ENCODE data around the gene DCAF5. TPM values are rescaled to one million over a fixed set of nuclear protein-coding genes. Genes with fewer than 3 reads are reported as not detected.

The DCAF5 gene
- total and polyA plus RNA-seq, 2 of the 8 experiments (the other 6 are each of a cell fraction or from before 2014, with no cell fraction given) = 24.3 to 31.0 TPM

DNA sequence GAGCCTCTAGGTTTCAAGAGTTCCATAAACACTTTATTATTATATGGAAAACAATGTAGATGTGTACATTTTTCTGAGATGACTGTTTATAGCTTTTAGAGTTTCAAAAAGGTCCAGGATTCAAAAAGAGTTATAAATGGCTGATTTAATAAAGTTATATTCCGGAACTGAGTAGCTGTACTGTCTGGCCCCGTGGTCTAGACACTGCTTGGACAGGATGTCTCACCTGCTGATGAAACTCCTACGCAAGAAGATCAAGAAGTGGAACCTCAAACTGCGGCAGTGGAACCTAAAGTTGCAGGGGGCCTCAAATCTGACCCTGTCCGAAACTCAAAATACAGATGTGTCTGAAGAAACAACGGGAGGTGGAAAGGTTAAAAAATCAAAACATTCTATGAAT, 69.7 kb downstream of the DCAF5 start:
- Histone ChIP-seq H3K4me2 (ENCODE audit: insufficient read depth in 1 of 2, low read depth in 2 of 2, low read length in 2 of 2) (no peak overlapping the region), H3K23me2 (ENCODE audit: low read depth, low read length) (no peaks in the 10 kb centered on the region), H3K27ac (ENCODE audit: low read depth, low read length) (no peak overlapping the region), H2BK15ac (ENCODE audit: low read length) (no peak overlapping the region), H3K4me1 (replicated peaks in 1 of 4; ENCODE audit: control insufficient read depth in 3 of 4, insufficient read depth in 4 of 4, low read length in 3 of 4) (no peaks in the 10 kb centered on the region), H4K20me1 (replicated peaks in 1 of 2; ENCODE audit: control insufficient read depth in 1 of 2, insufficient read depth in 2 of 2, low read length in 2 of 2) (no peaks in the 10 kb centered on the region), H3K79me1 (ENCODE audit: low read depth, low read length) (no peaks in the 10 kb centered on the region), H4K5ac (ENCODE audit: insufficient read length, low read depth, low read length) (no peak overlapping the region), H3K36me3 (ENCODE audit: control insufficient read depth in 2 of 4, insufficient read depth in 4 of 4, low read length in 3 of 4) (peaks cover 0 to 3% (median 0%) of the 10 kb centered on the region in 4 experiments; a peak in 2 of 8 replicates), H4K91ac (replicated peaks; ENCODE audit: insufficient read length, low read length) (no peak overlapping the region), H4K8ac (ENCODE audit: extremely low read depth, insufficient read depth, low read length) (no peak overlapping the region), H3K27me3 (replicated peaks in 1 of 4; ENCODE audit: control insufficient read depth in 3 of 4, extremely low read depth in 1 of 4, insufficient read depth in 3 of 4, low read length in 3 of 4) (no peaks in the 10 kb centered on the region), H3K79me2 (ENCODE audit: control insufficient read depth in 1 of 2, insufficient read depth in 2 of 2, low read length in 2 of 2) (no peaks in the 10 kb centered on the region), H3K56ac (replicated peaks; ENCODE audit: insufficient read length, low read depth, low read length) (no peak overlapping the region), H3K9ac (replicated peaks in 1 of 4; ENCODE audit: extremely low read depth in 1 of 4, low read depth in 3 of 4, low read length in 3 of 4) (no peak overlapping the region), H3K18ac (ENCODE audit: extremely low read depth, low read length) (no peak overlapping the region), H2AFZ (ENCODE audit: low read length) (no peak overlapping the region), H3K9me3 (ENCODE audit: insufficient read depth in 2 of 2, low read depth in 1 of 2, low read length in 1 of 2) (no peaks in the 10 kb centered on the region), H2BK12ac (ENCODE audit: low read depth, low read length) (no peak overlapping the region), H2BK120ac (replicated peaks; ENCODE audit: low read depth, low read length) (no peak overlapping the region), H3K23ac (ENCODE audit: insufficient read length) (no peak overlapping the region), H2BK20ac (ENCODE audit: low read length) (no peak overlapping the region), H3K4me3 (ENCODE audit: extremely low read depth in 1 of 4, insufficient read depth in 2 of 4, low read depth in 3 of 4, low read length in 4 of 4) (no peak overlapping the region), H3K4ac (replicated peaks; ENCODE audit: insufficient read length, low read depth, low read length) (no peak overlapping the region), H3K14ac (ENCODE audit: insufficient read length) (no peak overlapping the region), H2AK5ac (ENCODE audit: low read depth, low read length) (no peak overlapping the region), H2BK5ac (ENCODE audit: low read depth, low read length) (no peak overlapping the region)
- DNase-seq (ENCODE audit: low read depth in 1 of 2, low spot score in 2 of 2) = no peak
- TF ChIP-seq JUND (IDR thresholded peaks at IDR 0.05; ENCODE audit: low read length) (no peak), CHD2 (IDR thresholded peaks at IDR 0.05; ENCODE audit: low read length) (no peak), HDAC6 (IDR thresholded peaks at IDR 0.05; ENCODE audit: low read depth, low read length) (no peak), RXRA (IDR thresholded peaks at IDR 0.05; ENCODE audit: insufficient read depth, low read depth, low read length) (no peak)
- TF ChIP-seq, protein P1, sequence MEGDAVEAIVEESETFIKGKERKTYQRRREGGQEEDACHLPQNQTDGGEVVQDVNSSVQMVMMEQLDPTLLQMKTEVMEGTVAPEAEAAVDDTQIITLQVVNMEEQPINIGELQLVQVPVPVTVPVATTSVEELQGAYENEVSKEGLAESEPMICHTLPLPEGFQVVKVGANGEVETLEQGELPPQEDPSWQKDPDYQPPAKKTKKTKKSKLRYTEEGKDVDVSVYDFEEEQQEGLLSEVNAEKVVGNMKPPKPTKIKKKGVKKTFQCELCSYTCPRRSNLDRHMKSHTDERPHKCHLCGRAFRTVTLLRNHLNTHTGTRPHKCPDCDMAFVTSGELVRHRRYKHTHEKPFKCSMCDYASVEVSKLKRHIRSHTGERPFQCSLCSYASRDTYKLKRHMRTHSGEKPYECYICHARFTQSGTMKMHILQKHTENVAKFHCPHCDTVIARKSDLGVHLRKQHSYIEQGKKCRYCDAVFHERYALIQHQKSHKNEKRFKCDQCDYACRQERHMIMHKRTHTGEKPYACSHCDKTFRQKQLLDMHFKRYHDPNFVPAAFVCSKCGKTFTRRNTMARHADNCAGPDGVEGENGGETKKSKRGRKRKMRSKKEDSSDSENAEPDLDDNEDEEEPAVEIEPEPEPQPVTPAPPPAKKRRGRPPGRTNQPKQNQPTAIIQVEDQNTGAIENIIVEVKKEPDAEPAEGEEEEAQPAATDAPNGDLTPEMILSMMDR (IDR thresholded peaks at IDR 0.05; ENCODE audit: control extremely low read depth in 1 of 3, insufficient read depth in 1 of 3, low read depth in 1 of 3, low read length in 3 of 3) = no peak
- CTCF ChIA-PET (ENCODE audit: partially characterized antibody) = interaction anchor here (0.9 to 1.6 kb wide), 5 partner anchors 9 to 172 kb away, joined by 3 to 5 read pairs (median 4); no protein-coding TSS in a partner anchor
- WGBS, 2 experiments (ENCODE audit: extremely low coverage in 1 of 2, insufficient coverage in 1 of 2, insufficient read length in 1 of 2, insufficient replicate concordance in 2 of 2, low coverage in 1 of 2, low lambda C conversion rate in 2 of 2, missing lambda C conversion rate in 1 of 2) = 92% methylated on average over 6 of the region's 6 CpGs; no CpG with 5 or more reads in 1 of the 2 experiments
- no peak for FAIRE-seq
- POLR2A ChIA-PET (ENCODE audit: partially characterized antibody) = no interaction called here
